GM12892 (cell line): Measurements from ENCODE around the gene ZMIZ1.

Experiments used
- POLR2A ChIP-seq: IDR thresholded peaks from 2 replicates; pipeline ENCODE4 v1.6.1; 2011; ENCODE audit warnings: low read depth, low read length, control low read depth
- POLR2AphosphoS5 ChIP-seq: IDR thresholded peaks from 2 replicates; pipeline ENCODE4 v1.6.1; 2011; ENCODE audit warnings: low read depth, low read length, control low read depth
- TAF1 ChIP-seq: IDR thresholded peaks from 2 replicates; pipeline ENCODE4 v1.6.1; 2011; ENCODE audit warnings: low read depth, mild to moderate bottlenecking, control low read depth, low read length, borderline replicate concordance

- TF ChIP-seq POLR2AphosphoS5, result no peak
- no peak for TF ChIP-seq POLR2A
- no peak for TF ChIP-seq TAF1
These were observed 97.6 kb downstream of the ZMIZ1 start for GRCh38 chr10:79166312-79166721.
